ENCODE results near the gene DYNLT4. TPM values are rescaled to one million over a fixed set of nuclear protein-coding genes. Genes with fewer than 3 reads are reported as not detected.

Gene DYNLT4
- polyA plus RNA-seq, 1 of the 3 experiments (the other 2 are of a cell fraction), result 0.61 TPM

- no peak for TF ChIP-seq RAD21 (IDR thresholded peaks at IDR 0.05; ENCODE audit: low read length)
- no peak for TF ChIP-seq FOXJ3 (CRISPR knock-in tag; IDR thresholded peaks at IDR 0.05)
- no peak for TF ChIP-seq EP300 (IDR thresholded peaks at IDR 0.05; ENCODE audit: borderline replicate concordance in 1 of 2, low read depth in 1 of 2, low read length in 1 of 2)
- no peak for TF ChIP-seq TEAD4 (IDR thresholded peaks at IDR 0.05; ENCODE audit: borderline replicate concordance, insufficient read depth)
- no peak for TF ChIP-seq IRF3 (IDR thresholded peaks at IDR 0.05; ENCODE audit: low read depth, low read length)
- TF ChIP-seq NFIC (IDR thresholded peaks at IDR 0.05; ENCODE audit: borderline replicate concordance), result no peak
- TF ChIP-seq JUND (IDR thresholded peaks at IDR 0.05), result no peak
- no peak for TF ChIP-seq USF1 (IDR thresholded peaks at IDR 0.05; ENCODE audit: borderline replicate concordance, low read depth)
These were observed 39.8 kb upstream of the DYNLT4 start (continued) for GRCh38 chr1:44846985-44847384.

- peak within 1 kb of the TSS; percentile 85 for H2AFZ ChIP-seq (ENCODE audit: low read depth)
- peak; percentile 98 for DNase-seq
- H3K4me1 ChIP-seq (ENCODE audit: control insufficient read depth in 1 of 2, insufficient read depth in 2 of 2, low read depth in 1 of 2, low read length in 1 of 2), result peaks cover 0 to 2% of the 10 kb centered on the region in 2 experiments; a peak in 1 of 4 replicates
- H3K27ac ChIP-seq (ENCODE audit: low read depth in 2 of 2, low read length in 1 of 2), result no peak within 1 kb of the TSS; a peak in 1 of 4 replicates
- H3K9ac ChIP-seq, result peak within 1 kb of the TSS; percentile 67
- H3F3A ChIP-seq (replicated peaks; ENCODE audit: insufficient read depth), result peaks cover 5% of the 10 kb centered on the region
- H3K9me3 ChIP-seq, result no peaks in the 10 kb centered on the region
- 5% methylated on average over 13 of the region's 72 CpGs for WGBS (ENCODE audit: low lambda C conversion rate)
- POLR2A ChIA-PET, result interaction anchor here (0.6 to 1.8 kb wide), 4 partner anchors 14 to 168 kb away, joined by 3 to 15 read pairs (median 3); partner anchors contain the start of genes HECTD3, RPS8 and UROD
- no peaks in the 10 kb centered on the region for H3K79me2 ChIP-seq (ENCODE audit: insufficient read depth)
- CTCF ChIA-PET, result interaction anchor here (1.0 to 2.7 kb wide), 3 partner anchors 7 to 172 kb away, joined by 5 to 10 read pairs (median 9); partner anchors contain the start of genes HECTD3 and UROD
- H4K20me1 ChIP-seq (ENCODE audit: insufficient read depth), result no peaks in the 10 kb centered on the region
- H3K27me3 ChIP-seq (ENCODE audit: insufficient read depth), result no peaks in the 10 kb centered on the region
- TF ChIP-seq RFX5 (IDR thresholded peaks at IDR 0.05; ENCODE audit: low read length) (peak; percentile 58; the same call in 1 of the 2 replicates), PBX3 (IDR thresholded peaks at IDR 0.05) (peak; percentile 15; the same call in 1 of the 2 replicates), GATA2 (CRISPR knock-in tag; IDR thresholded peaks at IDR 0.05) (no peak), MXI1 (IDR thresholded peaks at IDR 0.05; ENCODE audit: low read depth, low read length) (peak; percentile 57; the same call in 1 of the 2 replicates), CHD2 (IDR thresholded peaks at IDR 0.05; ENCODE audit: low read length, partially characterized antibody) (peak; percentile 41)
- no peaks in the 10 kb centered on the region for H3K9me2 ChIP-seq
- H3K36me3 ChIP-seq (replicated peaks in 1 of 2; ENCODE audit: control insufficient read depth in 1 of 2, insufficient read depth in 2 of 2, low read length in 1 of 2), result no peaks in the 10 kb centered on the region
- H3K4me3 ChIP-seq (ENCODE audit: low read depth in 2 of 2, low read length in 1 of 2), result peak within 1 kb of the TSS; percentile 55 to 58
- H3K4me2 ChIP-seq, result peak within 1 kb of the TSS; percentile 95
These were observed 35.9 kb upstream of the DYNLT4 start, which contains the start of gene PTCH2 for GRCh38 chr1:44842862-44843655. PTCH2 (minus strand) TSS chr1:44843253; CDS start chr1:44842932, 321 bp downstream.
